ENCODE data around the gene SALL3. TPM values are rescaled to one million over a fixed set of nuclear protein-coding genes. Genes with fewer than 3 reads are reported as not detected.

The SALL3 gene
- total and polyA plus RNA-seq, 2 donors (not counting 3 experiments of a cell fraction or from before 2014, with no cell fraction given): not detected

- Histone ChIP-seq H3K27ac (ENCODE audit: insufficient read depth, low read depth, low read length) (no peak overlapping the region), H3K4me3 (replicated peaks in 1 of 3; ENCODE audit: insufficient read depth in 1 of 3, low read depth in 1 of 3, low read length in 3 of 3) (no peak overlapping the region), H3K4me1 (ENCODE audit: control insufficient read depth, extremely low read depth, insufficient read depth, low read length) (no peaks in the 10 kb centered on the region), H3K9me3 (replicated peaks; ENCODE audit: control insufficient read depth, insufficient read depth, low read length) (no peaks in the 10 kb centered on the region), H3K36me3 (ENCODE audit: control insufficient read depth in 2 of 2, extremely low read depth in 1 of 2, insufficient read depth in 2 of 2, low read length in 2 of 2) (no peaks in the 10 kb centered on the region), H3K27me3 (ENCODE audit: control insufficient read depth in 2 of 2, insufficient read depth in 2 of 2, low read length in 2 of 2) (no peaks in the 10 kb centered on the region), H3K9me1 (replicated peaks; ENCODE audit: control insufficient read depth, extremely low read depth, insufficient read depth, low read length) (no peaks in the 10 kb centered on the region), H3K9ac (replicated peaks; ENCODE audit: extremely low read depth, insufficient read depth, low read length) (no peak overlapping the region), H3K79me2 (ENCODE audit: control insufficient read depth, insufficient read depth, low read length) (no peaks in the 10 kb centered on the region), H3K4me2 (ENCODE audit: insufficient read depth, low read length) (no peak overlapping the region), H2AFZ (ENCODE audit: low read depth, low read length) (no peak overlapping the region), H4K20me1 (replicated peaks; ENCODE audit: control insufficient read depth, extremely low read depth, insufficient read depth, low read length) (no peaks in the 10 kb centered on the region)
- ChIA-PET POLR2A (no interaction called here), CTCF (no interaction called here)
- no TSS peak for BruUV-seq (replicated peaks)
- FAIRE-seq: no peak
- no peak for DNase-seq (ENCODE audit: low read depth, low spot score)
- TF ChIP-seq MAX (IDR thresholded peaks at IDR 0.05; ENCODE audit: insufficient read depth, insufficient read length): no peak
- TF ChIP-seq POLR2A (IDR thresholded peaks at IDR 0.05; ENCODE audit: low read depth, low read length): no peak
- TF ChIP-seq JUN (IDR thresholded peaks at IDR 0.05; ENCODE audit: borderline replicate concordance, insufficient read depth, insufficient read length, low read depth): no peak
- TF ChIP-seq MYC (IDR thresholded peaks at IDR 0.05; ENCODE audit: low read depth, low read length): no peak
- no peak for TF ChIP-seq POLR2AphosphoS5 (IDR thresholded peaks at IDR 0.05; ENCODE audit: insufficient read depth, low read depth, low read length)
- no peak for TF ChIP-seq EZH2 (IDR thresholded peaks at IDR 0.05; ENCODE audit: borderline replicate concordance, low read depth, low read length, severe bottlenecking)
- no peak for TF ChIP-seq FOS (IDR thresholded peaks at IDR 0.05; ENCODE audit: borderline replicate concordance, insufficient read depth, low read length)
- TF ChIP-seq CTCF (IDR thresholded peaks at IDR 0.05; ENCODE audit: extremely low read depth in 1 of 2, insufficient read depth in 1 of 2, low read depth in 1 of 2, low read length in 2 of 2): no peak
- TF ChIP-seq GATA2 (IDR thresholded peaks at IDR 0.05; ENCODE audit: insufficient read depth, insufficient read length, low read depth, low read length): no peak
- dilution Hi-C loops (cut with MboI; ENCODE audit: extremely low pct_ligation_motif_present, low sequenced_read_pairs) (no loop called here), intact Hi-C loops (cut with micrococcal nuclease) (no loop called here)
These were observed 28.8 kb downstream of the SALL3 start for GRCh38 chr18:79008356-79008940.

All from endothelial cell of umbilical vein (primary cell).